NCI-H69 (cell line): ENCODE results near the gene INIP.
A peak's percentile ranks its signal among the peaks of the same experiment; 100 is the strongest.

Source experiments
- DNase-seq: peaks from one replicate; lab custom pipeline; 2025; lab: John Stamatoyannopoulos, UW

INIP gene

GRCh38 chr9:112670991-112671625 is 46.8 kb downstream of the INIP start:
- no peak for DNase-seq

- no peak for DNase-seq
Measured at GRCh38 chr9:112669326-112669725, 48.6 kb downstream of the INIP start.

DNA sequence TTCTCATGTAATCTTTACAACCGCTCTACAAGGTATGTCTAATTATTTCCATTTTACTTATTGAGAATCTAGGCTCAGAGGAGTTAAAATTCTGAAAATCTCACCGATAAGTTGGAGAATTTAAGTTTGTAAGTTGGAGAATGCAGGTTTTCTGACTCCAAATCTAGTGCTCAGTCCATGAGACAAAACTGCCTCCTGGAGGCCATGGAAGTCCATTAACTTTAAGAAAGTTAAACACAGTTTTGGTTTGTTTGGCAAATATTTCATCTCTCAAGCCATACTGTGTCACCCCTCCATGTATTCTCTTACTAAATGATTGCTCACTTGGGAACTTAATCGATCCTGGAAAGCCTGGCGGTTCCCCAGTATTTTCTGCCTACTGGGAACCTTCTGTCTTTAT is 52.6 kb downstream of the INIP start:
- DNase-seq: peak; percentile 49

GRCh38 chr9:112664531-112664930 is 53.4 kb downstream of the INIP start:
- no peak for DNase-seq

GRCh38 chr9:112663681-112664080 is 54.2 kb downstream of the INIP start:
- no peak for DNase-seq

DNA sequence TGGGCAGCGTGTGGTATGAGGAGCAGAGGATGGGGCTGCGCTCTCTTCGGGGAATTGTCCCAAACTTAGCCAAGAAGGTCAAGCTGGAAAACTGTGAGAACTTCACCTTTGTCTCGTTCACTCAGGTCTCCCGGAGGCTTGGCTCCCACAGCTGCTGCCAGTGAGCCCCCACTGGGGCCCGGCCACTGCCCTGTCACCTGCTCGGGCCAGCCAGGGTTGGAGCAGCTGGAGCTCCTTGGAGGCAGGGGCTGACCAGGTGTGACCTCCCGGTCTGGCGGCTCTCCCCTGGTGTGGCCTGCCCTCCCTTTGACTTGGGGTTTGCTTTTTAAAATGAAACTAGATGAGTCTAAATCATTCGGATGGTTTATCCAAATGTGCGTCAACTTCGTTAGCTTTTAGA is 58.0 kb downstream of the INIP start:
- DNase-seq: no peak

DNA sequence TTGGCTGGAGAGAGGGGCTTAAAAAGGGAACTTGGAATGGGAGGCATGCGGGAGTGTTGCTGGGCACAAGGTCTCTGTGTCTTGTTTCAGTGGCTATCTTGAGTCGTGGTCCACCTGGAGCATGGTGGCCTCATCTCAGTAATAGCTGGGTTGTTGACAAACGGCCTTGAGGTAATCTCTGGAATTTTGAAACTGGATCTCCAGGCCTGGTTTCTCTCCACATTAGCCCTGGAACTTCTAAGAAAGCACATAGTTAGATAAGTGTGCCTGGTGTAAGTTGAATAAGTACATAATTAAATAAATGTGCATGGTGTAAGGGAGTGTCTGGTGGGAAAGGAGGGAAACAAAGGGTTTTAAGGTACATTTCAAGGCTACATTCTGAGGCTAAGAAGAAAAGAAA is 62.2 kb downstream of the INIP start:
- no peak for DNase-seq

GRCh38 chr9:112654282-112654681 is 63.6 kb downstream of the INIP start:
- DNase-seq: no peak

DNA sequence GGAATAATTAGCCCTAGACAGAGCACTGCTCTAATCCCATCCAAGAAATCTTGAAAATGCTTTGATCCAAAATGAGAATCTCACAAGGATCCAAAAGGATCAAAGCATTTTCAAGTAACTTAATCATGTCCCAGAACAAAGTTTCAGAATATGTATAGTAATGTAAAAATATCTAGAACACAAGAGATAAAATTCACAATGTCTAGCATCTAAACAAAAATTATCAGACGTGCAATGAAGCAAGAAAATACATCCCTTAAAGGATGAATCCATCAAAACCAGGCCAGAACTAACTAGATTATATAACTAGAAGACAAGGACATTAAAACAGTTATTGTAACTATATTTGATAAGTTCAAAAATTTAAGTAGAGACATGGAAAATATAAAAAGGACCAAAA is 69.3 kb downstream of the INIP start:
- DNase-seq: no peak

DNA sequence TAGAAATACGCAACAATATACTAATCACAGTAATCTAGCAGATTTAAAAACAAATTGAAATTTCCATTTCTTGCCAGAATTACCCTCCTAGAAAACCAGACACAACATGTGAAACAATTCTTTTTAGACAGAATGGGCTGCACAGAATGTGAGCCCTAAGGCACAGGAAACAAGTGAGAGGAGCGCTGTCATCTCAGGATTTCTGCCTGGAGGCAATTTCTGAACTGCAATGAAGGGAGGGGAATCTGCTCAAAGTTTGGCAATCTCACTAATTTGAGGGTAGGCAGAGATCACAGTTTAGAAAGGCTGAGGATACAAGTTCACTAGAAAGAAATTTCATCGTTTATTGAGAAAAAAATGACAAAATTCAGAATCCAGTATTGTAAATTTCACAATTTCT is 70.3 kb downstream of the INIP start:
- DNase-seq: no peak

DNA sequence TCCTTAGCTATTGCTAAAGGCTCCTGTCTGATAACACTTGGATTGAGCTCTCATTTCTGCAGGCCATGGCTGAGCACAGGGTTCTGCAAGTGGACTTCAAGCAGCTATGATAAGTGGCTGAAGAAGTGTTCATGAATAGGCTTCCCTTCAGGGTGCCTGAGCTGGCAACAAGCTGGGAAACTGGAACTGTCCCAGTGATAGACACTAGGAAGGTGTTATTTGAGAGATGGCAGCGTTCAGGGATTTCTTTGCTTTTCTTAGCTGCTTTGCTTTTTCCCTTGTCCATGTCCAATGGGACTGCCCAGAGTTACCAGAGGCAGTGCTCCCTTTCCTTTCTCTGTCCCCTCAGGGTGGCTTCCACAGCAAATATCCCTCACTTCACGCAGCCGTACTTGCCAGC is 75.8 kb downstream of the INIP start:
- DNase-seq: no peak

DNA sequence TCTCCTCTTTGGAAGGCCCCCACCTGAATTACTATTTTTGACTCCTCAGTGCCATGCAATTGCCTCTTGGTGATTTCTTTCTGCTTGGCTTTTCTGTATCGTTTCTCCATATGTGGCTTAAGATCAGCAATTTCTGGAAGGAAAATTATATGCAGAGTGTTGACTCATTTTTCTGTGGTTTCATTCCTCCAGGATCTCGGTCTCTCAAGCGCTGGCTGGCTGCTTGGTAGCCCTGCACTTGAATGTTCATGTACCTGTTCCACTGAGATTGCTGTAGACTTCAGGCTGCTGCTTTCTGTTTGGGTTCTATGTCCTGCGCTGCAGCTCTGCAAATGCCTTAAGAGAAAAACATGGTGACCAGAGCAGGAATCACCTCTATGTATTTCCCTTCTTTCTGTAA is 77.6 kb downstream of the INIP start:
- no peak for DNase-seq
